OCI-LY7 (cell line): Measurements from ENCODE around the gene CETP. TPM values are rescaled to one million over a fixed set of nuclear protein-coding genes. Genes with fewer than 3 reads are reported as not detected.

Experiments used
- BruUV-seq: library from RNA; stranded (reverse); fragments of 400-500 nt; replicated peaks from 2 replicates; lab custom pipeline; 2021; lab: Mats Ljungman, UMichigan
- CTCF ChIA-PET: fragments of 300-600 bp; sonication (Branson Sonifier 250); formaldehyde crosslinking; loops from one replicate; lab custom pipeline; 2022; ENCODE audit warnings: antibody characterized with exemption; ENCODE audit not compliant: unreplicated experiment; lab: Charles Lee
- POLR2A ChIA-PET: fragments of 300-600 bp; sonication (Branson Sonifier 250); formaldehyde crosslinking; loops from one replicate; lab custom pipeline; 2022; ENCODE audit warnings: antibody characterized with exemption; lab: Charles Lee
- DNase-seq: peaks from one replicate; pipeline ENCODE4 v3.0.0-alpha.2; 2015; ENCODE audit warnings: low spot score
- H2AFZ ChIP-seq: fragments of 200-600 bp; sonication (generic), shearing (Covaris generic); 2 replicates; pipeline ENCODE4 v1.6.1; 2014; ENCODE audit warnings: mild to moderate bottlenecking, antibody characterized with exemption, low read length, moderate library complexity
- H3K27ac ChIP-seq: fragments of 200-600 bp; sonication (generic); 2 replicates; pipeline ENCODE4 v1.5.1; 2014; ENCODE audit warnings: mixed run types, low read depth, mild to moderate bottlenecking, moderate library complexity, low read length, inconsistent platforms; ENCODE audit not compliant: poor library complexity, severe bottlenecking
- H3K36me3 ChIP-seq: fragments of 200-600 bp; sonication (generic); 2 replicates; pipeline ENCODE4 v1.6.1; 2014; ENCODE audit warnings: mild to moderate bottlenecking, antibody characterized with exemption, low read length, moderate library complexity, mixed read lengths; ENCODE audit not compliant: insufficient read depth
- H3K4me1 ChIP-seq: fragments of 200-600 bp; sonication (generic); 2 replicates; pipeline ENCODE4 v1.5.1; 2014; ENCODE audit warnings: mild to moderate bottlenecking, low read length; ENCODE audit not compliant: insufficient read depth, poor library complexity, severe bottlenecking
- H3K4me2 ChIP-seq: fragments of 200-600 bp; sonication (generic); 2 replicates; pipeline ENCODE4 v1.6.1; 2014; ENCODE audit warnings: mild to moderate bottlenecking, low read length
- H3K4me3 ChIP-seq: fragments of 200-600 bp; sonication (generic); 2 replicates; pipeline ENCODE4 v1.5.1; 2014; ENCODE audit warnings: mild to moderate bottlenecking, low read depth, low read length; ENCODE audit not compliant: poor library complexity, severe bottlenecking
- H3K79me2 ChIP-seq: fragments of 200-600 bp; sonication (generic); 2 replicates; pipeline ENCODE4 v1.6.1; 2016; ENCODE audit warnings: low read depth, mild to moderate bottlenecking, low read length, moderate library complexity, mixed read lengths; ENCODE audit not compliant: insufficient read depth
- H3K9me2 ChIP-seq: fragments of 200-600 bp; sonication (generic); 2 replicates; pipeline ENCODE4 v1.6.1; 2016; ENCODE audit warnings: mild to moderate bottlenecking, low read length, mixed read lengths; ENCODE audit not compliant: insufficient read depth
- H3K9me3 ChIP-seq: fragments of 200-600 bp; sonication (generic); 2 replicates; pipeline ENCODE4 v1.6.1; 2014; ENCODE audit warnings: mild to moderate bottlenecking, mixed run types, low read length, mixed read lengths
- H4K20me1 ChIP-seq: fragments of 200-600 bp; sonication (generic); 2 replicates; pipeline ENCODE4 v1.6.1; 2014; ENCODE audit warnings: mild to moderate bottlenecking, antibody characterized with exemption, low read length, moderate library complexity, mixed read lengths; ENCODE audit not compliant: insufficient read depth
- EZH2phosphoT487 ChIP-seq: fragments of 200-600 bp; sonication (generic); IDR thresholded peaks from 2 replicates; pipeline ENCODE4 v1.6.1; 2018; ENCODE audit warnings: low read depth, borderline replicate concordance, mild to moderate bottlenecking, mixed run types, antibody characterized with exemption, low read length, moderate library complexity, mixed read lengths
- intact Hi-C: fragments of 100-400 bp; cut with micrococcal nuclease; formaldehyde crosslinking; loops from one replicate; pipeline ENCODE4 v1.10.0; 2022; ENCODE audit not compliant: unreplicated experiment
- total RNA-seq, 2 experiments: library from RNA; depleted of rRNA in 1 of 2; stranded (reverse); fragments of >200 nt in 1 of 2; shearing (Covaris generic) in 1 of 2; gene quantifications; 2 replicates each; pipeline ENCODE4 v1.2.3, GENCODE V29; 2014 to 2022
- TF ChIP-seq, protein P1 (sequence below): fragments of 200-600 bp; sonication (generic); conservative IDR thresholded peaks from 2 replicates; pipeline ENCODE4 v1.5.1; 2014; ENCODE audit warnings: mild to moderate bottlenecking, antibody characterized with exemption, low read length, moderate library complexity, mixed read lengths

CETP gene
- total RNA-seq, 2 experiments from 2014 or later: 0.54 to 0.65 TPM

DNA sequence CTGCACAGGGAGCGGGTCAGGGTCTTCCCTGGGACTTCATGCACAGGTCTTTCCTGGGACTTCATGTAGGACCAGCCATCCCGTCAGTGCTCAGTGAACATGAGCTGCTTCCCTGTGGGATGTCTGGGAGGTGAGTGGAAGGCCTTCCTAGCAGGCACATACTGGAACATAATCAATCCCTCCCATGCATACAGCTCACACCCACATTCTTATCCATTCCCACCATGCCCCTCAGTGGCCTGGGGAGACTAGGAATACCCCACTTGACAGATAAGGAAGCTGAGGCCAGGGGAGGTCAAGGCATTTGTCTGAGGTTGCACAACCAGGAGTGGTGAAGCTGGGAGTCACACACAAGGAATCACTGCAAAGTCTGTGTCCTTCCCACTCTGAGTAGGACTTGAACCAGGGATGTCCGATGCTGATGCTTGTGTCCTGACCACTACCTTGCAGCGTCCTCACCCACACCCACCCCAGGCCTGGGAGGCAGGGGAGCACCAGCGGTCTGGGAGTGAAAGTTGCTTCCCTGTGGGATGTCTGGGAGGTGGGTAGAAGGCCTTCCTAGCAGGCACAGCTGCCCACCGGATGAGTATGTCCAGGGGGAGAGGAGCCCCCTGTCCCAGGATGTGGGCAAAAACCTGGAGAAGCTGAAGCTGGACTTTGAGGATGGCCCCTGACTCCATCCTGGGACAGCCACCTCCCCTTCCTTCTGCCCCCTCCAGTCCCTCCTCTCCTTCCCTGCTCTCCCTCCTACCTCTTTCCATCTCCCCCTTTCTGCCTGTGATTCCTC lies 26.6 kb downstream of the CETP start:
- H3K4me1 ChIP-seq: peaks cover 79% of the 10 kb centered on the region
- no peak for DNase-seq
- no peaks in the 10 kb centered on the region for H4K20me1 ChIP-seq
- intact Hi-C loops: no loop called here
- TF ChIP-seq, protein P1, sequence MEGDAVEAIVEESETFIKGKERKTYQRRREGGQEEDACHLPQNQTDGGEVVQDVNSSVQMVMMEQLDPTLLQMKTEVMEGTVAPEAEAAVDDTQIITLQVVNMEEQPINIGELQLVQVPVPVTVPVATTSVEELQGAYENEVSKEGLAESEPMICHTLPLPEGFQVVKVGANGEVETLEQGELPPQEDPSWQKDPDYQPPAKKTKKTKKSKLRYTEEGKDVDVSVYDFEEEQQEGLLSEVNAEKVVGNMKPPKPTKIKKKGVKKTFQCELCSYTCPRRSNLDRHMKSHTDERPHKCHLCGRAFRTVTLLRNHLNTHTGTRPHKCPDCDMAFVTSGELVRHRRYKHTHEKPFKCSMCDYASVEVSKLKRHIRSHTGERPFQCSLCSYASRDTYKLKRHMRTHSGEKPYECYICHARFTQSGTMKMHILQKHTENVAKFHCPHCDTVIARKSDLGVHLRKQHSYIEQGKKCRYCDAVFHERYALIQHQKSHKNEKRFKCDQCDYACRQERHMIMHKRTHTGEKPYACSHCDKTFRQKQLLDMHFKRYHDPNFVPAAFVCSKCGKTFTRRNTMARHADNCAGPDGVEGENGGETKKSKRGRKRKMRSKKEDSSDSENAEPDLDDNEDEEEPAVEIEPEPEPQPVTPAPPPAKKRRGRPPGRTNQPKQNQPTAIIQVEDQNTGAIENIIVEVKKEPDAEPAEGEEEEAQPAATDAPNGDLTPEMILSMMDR: no peak
- TF ChIP-seq EZH2phosphoT487: no peak
- ChIA-PET POLR2A (interaction anchor here (0.6 to 4.8 kb wide), 8 partner anchors 11 to 57 kb away, joined by 3 to 42 read pairs (median 14); no protein-coding TSS in a partner anchor), CTCF (interaction anchor here (0.7 to 1.5 kb wide), 4 partner anchors 10 to 58 kb away, joined by 3 to 6 read pairs (median 5); no protein-coding TSS in a partner anchor)
- H3K4me2 ChIP-seq: peak overlapping the region; percentile 89
- peaks cover 76% of the 10 kb centered on the region for H3K79me2 ChIP-seq
- peak overlapping the region; percentile 80 for H3K4me3 ChIP-seq
- H3K9me2 ChIP-seq: no peaks in the 10 kb centered on the region
- peaks cover 31% of the 10 kb centered on the region for H3K36me3 ChIP-seq
- H2AFZ ChIP-seq: no peak overlapping the region
- no peaks in the 10 kb centered on the region for H3K9me3 ChIP-seq
- no TSS peak for BruUV-seq
- peak overlapping the region; percentile 80 for H3K27ac ChIP-seq

DNA sequence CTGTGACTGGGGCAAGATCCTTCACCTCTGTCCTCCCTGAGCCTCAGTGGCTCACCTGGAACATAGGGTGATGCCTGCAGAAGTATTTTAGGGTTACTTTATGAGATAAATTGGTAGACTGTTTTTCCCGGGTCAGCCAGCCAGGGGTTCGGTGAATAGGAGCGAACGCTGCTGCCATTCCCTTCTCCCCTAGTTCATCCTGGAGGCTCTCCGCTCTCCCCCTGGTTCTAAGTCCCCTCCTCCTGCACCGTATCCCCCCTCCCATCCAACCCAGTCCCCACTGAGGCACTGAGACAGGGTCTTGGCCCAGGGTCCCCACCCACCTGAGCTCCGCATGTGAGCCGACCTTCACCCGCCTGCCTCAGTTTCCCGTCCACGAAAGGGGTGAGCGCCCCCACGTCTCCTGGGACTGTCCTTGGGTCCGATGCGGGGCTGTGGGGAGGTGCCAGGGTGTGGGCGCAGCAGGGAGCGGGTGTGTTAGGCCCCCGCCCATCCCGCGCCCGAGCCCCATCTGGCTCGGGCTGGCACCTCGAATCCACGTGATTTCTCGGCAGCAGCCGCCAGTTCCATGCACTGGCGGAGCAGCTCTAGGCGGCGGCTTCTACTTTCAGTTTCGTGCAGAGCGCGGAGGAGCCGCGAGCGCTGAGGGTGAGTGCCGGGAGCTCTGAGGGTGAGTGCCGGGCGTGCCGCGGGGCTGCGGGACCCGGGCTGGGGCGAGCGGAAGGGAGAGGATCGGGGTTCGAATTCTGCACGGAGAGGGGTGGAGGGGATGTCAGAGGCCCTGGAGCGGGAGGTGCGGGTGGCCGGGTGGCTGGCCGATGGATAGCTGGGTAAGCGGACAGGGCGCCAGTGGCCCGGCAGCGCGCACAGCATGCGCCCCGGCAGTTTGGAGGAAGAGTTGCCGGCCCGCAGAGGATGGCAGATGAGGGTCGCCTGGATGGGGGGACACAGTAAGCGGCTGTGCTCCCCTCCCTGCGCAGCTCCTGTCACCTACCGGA lies 27.5 kb downstream of the CETP start, which contains the start of gene NLRC5:
NLRC5 (plus strand) TSS at position 610 of the 998 bp plus-strand sequence. CDS start 31,156 bp downstream, outside the sequence.
- Histone ChIP-seq H3K79me2 (peaks cover 85% of the 10 kb centered on the region), H4K20me1 (no peaks in the 10 kb centered on the region), H3K36me3 (peaks cover 32% of the 10 kb centered on the region), H3K27ac (peak within 1 kb of the TSS; percentile 80), H2AFZ (peak within 1 kb of the TSS; percentile 11; the same call in 1 of the 2 replicates), H3K4me2 (peak within 1 kb of the TSS; percentile 89), H3K4me1 (peaks cover 79% of the 10 kb centered on the region), H3K4me3 (peak within 1 kb of the TSS; percentile 80), H3K9me2 (no peaks in the 10 kb centered on the region), H3K9me3 (no peaks in the 10 kb centered on the region)
- CTCF ChIA-PET: interaction anchor here (0.6 to 1.5 kb wide), 4 partner anchors 14 to 57 kb away, joined by 3 to 6 read pairs (median 4); no protein-coding TSS in a partner anchor
- BruUV-seq: no TSS peak
- TF ChIP-seq EZH2phosphoT487: no peak
- intact Hi-C loops: loop anchor here (1.0 kb wide), 4 partner anchors 14 to 53 kb away; no protein-coding TSS in a partner anchor
- peak; percentile 93 for DNase-seq
- POLR2A ChIA-PET: interaction anchor here (0.6 to 4.8 kb wide), 12 partner anchors 12 to 69 kb away, joined by 3 to 42 read pairs (median 6); no protein-coding TSS in a partner anchor
